Hepatocyte (in vitro differentiated cells): ENCODE results near the gene ITGA1. TPM values are rescaled to one million over a fixed set of nuclear protein-coding genes. Genes with fewer than 3 reads are reported as not detected.

Experiments used
- DNase-seq: peaks from one replicate; pipeline ENCODE4 v3.0.0-alpha.2; 2016; ENCODE audit warnings: low spot score
- H2AFZ ChIP-seq: fragments of 200-600 bp; sonication (generic); 2 replicates; pipeline ENCODE4 v1.6.0; 2016; ENCODE audit warnings: antibody characterized with exemption, mild to moderate bottlenecking
- H3K27ac ChIP-seq: fragments of 200-600 bp; sonication (generic); 2 replicates; pipeline ENCODE4 v1.5.1; 2016; ENCODE audit warnings: mild to moderate bottlenecking
- H3K27me3 ChIP-seq: fragments of 200-600 bp; sonication (generic); 2 replicates; pipeline ENCODE4 v1.6.1; 2016
- H3K36me3 ChIP-seq: fragments of 200-600 bp; sonication (generic); replicated peaks from 2 replicates; pipeline ENCODE4 v1.5.1; 2016; ENCODE audit warnings: low read depth; ENCODE audit not compliant: insufficient read depth
- H3K4me1 ChIP-seq: fragments of 200-600 bp; sonication (generic); 2 replicates; pipeline ENCODE4 v1.5.1; 2016; ENCODE audit warnings: mild to moderate bottlenecking, moderate library complexity; ENCODE audit not compliant: insufficient read depth
- H3K4me2 ChIP-seq: fragments of 200-600 bp; sonication (generic); 2 replicates; pipeline ENCODE4 v1.6.0; 2016
- H3K4me3 ChIP-seq: fragments of 200-600 bp; sonication (generic); 2 replicates; pipeline ENCODE4 v1.5.1; 2016; ENCODE audit warnings: mild to moderate bottlenecking
- H3K79me2 ChIP-seq: fragments of 200-600 bp; sonication (generic); 2 replicates; pipeline ENCODE4 v1.6.0; 2017; ENCODE audit warnings: mild to moderate bottlenecking
- H3K9me2 ChIP-seq: fragments of 200-600 bp; sonication (generic); replicated peaks from 2 replicates; pipeline ENCODE4 v1.6.0; 2017; ENCODE audit warnings: mild to moderate bottlenecking; ENCODE audit not compliant: insufficient read depth
- H3K9me3 ChIP-seq: fragments of 200-600 bp; sonication (generic); 2 replicates; pipeline ENCODE4 v1.5.1; 2016; ENCODE audit warnings: low read depth, mild to moderate bottlenecking
- H4K20me1 ChIP-seq: fragments of 200-600 bp; sonication (generic); 2 replicates; pipeline ENCODE4 v1.6.0; 2016; ENCODE audit warnings: mild to moderate bottlenecking; ENCODE audit not compliant: insufficient read depth, poor library complexity, severe bottlenecking
- CTCF ChIP-seq: fragments of 200-600 bp; sonication (generic); IDR thresholded peaks from 2 replicates; pipeline ENCODE4 v1.5.1; 2016; ENCODE audit warnings: antibody characterized with exemption, mild to moderate bottlenecking; ENCODE audit not compliant: poor library complexity
- EZH2 ChIP-seq: fragments of 200-600 bp; sonication (generic); IDR thresholded peaks from 2 replicates; pipeline ENCODE4 v1.6.1; 2016; ENCODE audit warnings: antibody characterized with exemption, mild to moderate bottlenecking, borderline replicate concordance
- EZH2phosphoT487 ChIP-seq: fragments of 200-600 bp; sonication (generic); IDR thresholded peaks from one replicate; pipeline ENCODE4 v1.6.1; 2018; ENCODE audit warnings: antibody characterized with exemption, mild to moderate bottlenecking, low read depth, moderate library complexity; ENCODE audit not compliant: unreplicated experiment, severe bottlenecking
- WGBS: methylation state at CpG from one replicate; pipeline ENCODE4 v1.1.6; 2016; ENCODE audit warnings: low lambda C conversion rate; ENCODE audit errors: missing lambda C conversion rate; 5-methylcytosine and 5-hydroxymethylcytosine counted together
- polyA plus RNA-seq: library from polyadenylated mRNA; unstranded; fragments of >200 nt; fragmentation: Nextera tagmentation; extraction: Ambion mirVana; gene quantifications from 2 replicates; pipeline ENCODE4 v1.2.1, GENCODE V29; 2016
- total RNA-seq: library from RNA; depleted of rRNA; stranded (reverse); fragments of >200 nt; gene quantifications from 2 replicates; pipeline ENCODE4 v1.2.3, GENCODE V29; 2014

ITGA1 gene
- total and polyA plus RNA-seq, 2 experiments from 2014 or later: 15.0 to 40.3 TPM

GRCh38 chr5:52903142-52903541 lies 115.4 kb downstream of the ITGA1 start:
- Histone ChIP-seq H3K79me2 (no peaks in the 10 kb centered on the region), H3K27me3 (no peaks in the 10 kb centered on the region), H3K9me2 (no peaks in the 10 kb centered on the region), H4K20me1 (no peaks in the 10 kb centered on the region), H3K4me2 (no peak overlapping the region), H3K9me3 (no peaks in the 10 kb centered on the region), H3K4me1 (no peaks in the 10 kb centered on the region), H3K36me3 (no peaks in the 10 kb centered on the region), H2AFZ (no peak overlapping the region), H3K4me3 (no peak overlapping the region), H3K27ac (no peak overlapping the region)
- WGBS: 82% methylated on average over 2 of the region's 2 CpGs
- TF ChIP-seq EZH2phosphoT487: no peak
- TF ChIP-seq EZH2: no peak
- TF ChIP-seq CTCF: no peak
- DNase-seq: no peak

GRCh38 chr5:52906343-52906742 lies 118.6 kb downstream of the ITGA1 start:
- 100% methylated on average over 1 of the region's 1 CpG for WGBS
- Histone ChIP-seq H3K4me3 (no peak overlapping the region), H3K4me2 (no peak overlapping the region), H3K9me2 (no peaks in the 10 kb centered on the region), H3K79me2 (no peaks in the 10 kb centered on the region), H3K27me3 (no peaks in the 10 kb centered on the region), H4K20me1 (no peaks in the 10 kb centered on the region), H3K36me3 (no peaks in the 10 kb centered on the region), H3K4me1 (peaks cover 8% of the 10 kb centered on the region), H3K27ac (no peak overlapping the region), H3K9me3 (no peaks in the 10 kb centered on the region), H2AFZ (no peak overlapping the region)
- TF ChIP-seq EZH2: no peak
- no peak for TF ChIP-seq EZH2phosphoT487
- TF ChIP-seq CTCF: no peak
- no peak for DNase-seq

GRCh38 chr5:52906845-52907244 lies 119.1 kb downstream of the ITGA1 start:
- Histone ChIP-seq H3K79me2 (no peaks in the 10 kb centered on the region), H3K4me2 (no peak overlapping the region), H3K9me3 (no peaks in the 10 kb centered on the region), H3K4me3 (no peak overlapping the region), H2AFZ (no peak overlapping the region), H4K20me1 (no peaks in the 10 kb centered on the region), H3K4me1 (peaks cover 8% of the 10 kb centered on the region), H3K27ac (no peak overlapping the region), H3K27me3 (no peaks in the 10 kb centered on the region), H3K36me3 (no peaks in the 10 kb centered on the region), H3K9me2 (no peaks in the 10 kb centered on the region)
- WGBS: 92% methylated on average over 4 of the region's 4 CpGs
- TF ChIP-seq EZH2phosphoT487 (no peak), EZH2 (no peak), CTCF (no peak)
- DNase-seq: no peak

GRCh38 chr5:52909192-52909591 lies 121.5 kb downstream of the ITGA1 start:
- no peaks in the 10 kb centered on the region for H4K20me1 ChIP-seq
- WGBS: 10% methylated on average over 1 of the region's 1 CpG
- H3K79me2 ChIP-seq: no peaks in the 10 kb centered on the region
- H3K27me3 ChIP-seq: no peaks in the 10 kb centered on the region
- TF ChIP-seq EZH2 (no peak), EZH2phosphoT487 (no peak), CTCF (no peak)
- peaks cover 8% of the 10 kb centered on the region for H3K4me1 ChIP-seq
- H3K9me3 ChIP-seq: no peaks in the 10 kb centered on the region
- no peak overlapping the region for H2AFZ ChIP-seq
- no peak for DNase-seq
- H3K27ac ChIP-seq: peak overlapping the region; percentile 33
- no peak overlapping the region for H3K4me3 ChIP-seq
- no peaks in the 10 kb centered on the region for H3K36me3 ChIP-seq
- H3K9me2 ChIP-seq: no peaks in the 10 kb centered on the region
- peak overlapping the region; percentile 9 for H3K4me2 ChIP-seq
